Natural killer cell (primary cell): ENCODE data around the gene LAS1L. TPM values are rescaled to one million over a fixed set of nuclear protein-coding genes. Genes with fewer than 3 reads are reported as not detected.
A peak's percentile ranks its signal among the peaks of the same experiment; 100 is the strongest.

ENCODE experiments used
- ATAC-seq, 3 donors: fragments of 150-1000 bp in 2 of 3; fragments of 200-7000 bp in 1 of 3; cut with Tn5 transposase; 1 replicate in 1 of 3; 2 replicates in 2 of 3; pipeline ENCODE4 v1.10.0; 2021; ENCODE audit warnings: mild to moderate bottlenecking in 2 of 3, moderate library complexity in 2 of 3
- DNase-seq, 2 donors: peaks; one replicate each; pipeline versions ENCODE4 v3.0.0 to v3.0.0-alpha.2; 2013 to 2021; ENCODE audit warnings: mixed read lengths in 1 of 2
- H3K27ac ChIP-seq: one replicate; pipeline ENCODE4 v1.5.1; 2013; ENCODE audit warnings: mild to moderate bottlenecking, low read length
- H3K27me3 ChIP-seq: one replicate; pipeline ENCODE4 v1.6.1; 2013; ENCODE audit warnings: low read length; ENCODE audit not compliant: control insufficient read depth, insufficient read depth
- H3K36me3 ChIP-seq: one replicate; pipeline ENCODE4 v1.6.1; 2013; ENCODE audit warnings: low read length; ENCODE audit not compliant: control insufficient read depth, insufficient read depth
- H3K4me1 ChIP-seq: one replicate; pipeline ENCODE4 v1.6.1; 2013; ENCODE audit warnings: low read length; ENCODE audit not compliant: control insufficient read depth, insufficient read depth
- H3K4me3 ChIP-seq: one replicate; pipeline ENCODE4 v1.5.1; 2013; ENCODE audit warnings: low read length
- H3K9me3 ChIP-seq: one replicate; pipeline ENCODE4 v1.6.1; 2013; ENCODE audit warnings: low read length; ENCODE audit not compliant: control insufficient read depth, insufficient read depth
- H3K27ac Mint-ChIP-seq, 2 donors: one replicate each; pipeline ENCODE4 v1.8.0; 2022; ENCODE audit warnings: mild to moderate bottlenecking in 2 of 2, mixed read lengths in 2 of 2, moderate library complexity in 1 of 2
- H3K27me3 Mint-ChIP-seq, 2 donors: one replicate each; pipeline ENCODE4 v1.8.0; 2022; ENCODE audit warnings: low read depth in 2 of 2, mixed read lengths in 2 of 2
- H3K36me3 Mint-ChIP-seq: one replicate; pipeline ENCODE4 v1.8.0; 2022; ENCODE audit warnings: mixed read lengths
- H3K4me1 Mint-ChIP-seq, 2 donors: one replicate each; pipeline ENCODE4 v1.8.0; 2022; ENCODE audit warnings: mixed read lengths in 2 of 2
- H3K4me3 Mint-ChIP-seq: one replicate; pipeline ENCODE4 v1.8.0; 2022; ENCODE audit warnings: mild to moderate bottlenecking, moderate library complexity, mixed read lengths
- H3K9me3 Mint-ChIP-seq, 2 donors: one replicate each; pipeline ENCODE4 v1.8.0; 2022; ENCODE audit warnings: mixed read lengths in 2 of 2
- CTCF ChIP-seq: fragments of 200-600 bp; IDR thresholded peaks from one replicate; pipeline ENCODE4 v1.8.0; 2022; ENCODE audit warnings: antibody characterized with exemption
- WGBS: methylation state at CpG from one replicate; pipeline ENCODE4 v1.1.7; 2013; ENCODE audit warnings: missing lambda C conversion rate; ENCODE audit not compliant: insufficient coverage; 5-methylcytosine and 5-hydroxymethylcytosine counted together
- intact Hi-C: fragments of 100-400 bp; cut with micrococcal nuclease; formaldehyde crosslinking; loops from one replicate; pipeline ENCODE4 v1.14.2; 2022
- total RNA-seq, 4 donors: library from RNA; stranded (reverse); fragments of 120-200 nt in 1 of 4; gene quantifications; one replicate each; pipeline versions ENCODE4 v1.2.3 to v1.2.4, GENCODE V29; 2013 to 2022

Gene LAS1L
- 10 to 100 TPM; 37.6 to 42.7 (median 40.7) TPM for total RNA-seq
- total RNA-seq (2013), result 28.0 TPM

GRCh38 chrX:65534450-65535292 is at the start of gene LAS1L:
TSS of gene LAS1L (minus strand) at chrX:65534787. CDS start at chrX:65534715, 72 bp downstream.
- peak; percentile 97 to 99 (median 98) for ATAC-seq

GRCh38 chrX:65582450-65583082 is 48.0 kb upstream of the LAS1L start:
- H3K27me3 Mint-ChIP-seq, result peaks cover 2 to 12% of the 10 kb centered on the region in 2 donors
- H3K27ac ChIP-seq, result no peak overlapping the region
- DNase-seq (no peak), ATAC-seq (no peak)
- H3K27ac Mint-ChIP-seq, result no peak overlapping the region
- H3K4me3 ChIP-seq, result no peak overlapping the region
- TF ChIP-seq CTCF, result no peak
- no peaks in the 10 kb centered on the region for H3K27me3 ChIP-seq
- 90% methylated on average over 3 of the region's 4 CpGs for WGBS
- H3K9me3 Mint-ChIP-seq, result no peaks in the 10 kb centered on the region
- H3K4me3 Mint-ChIP-seq, result no peak overlapping the region
- no peaks in the 10 kb centered on the region for H3K9me3 ChIP-seq
- peaks cover 9% of the 10 kb centered on the region for H3K4me1 ChIP-seq
- no peaks in the 10 kb centered on the region for H3K36me3 Mint-ChIP-seq
- intact Hi-C loops, result loop anchor here (5.0 kb wide), 1 partner anchor 530 kb away; no protein-coding TSS in a partner anchor
- H3K4me1 Mint-ChIP-seq, result peaks cover 8% of the 10 kb centered on the region in 2 donors
- H3K36me3 ChIP-seq, result no peaks in the 10 kb centered on the region

More at GRCh38 chrX:65534450-65535292, at the start of gene LAS1L:
- peaks cover 0 to 12% of the 10 kb centered on the region in 2 donors for H3K27me3 Mint-ChIP-seq
- peak; percentile 86 to 95 for DNase-seq
- H3K27ac Mint-ChIP-seq, result peak within 1 kb of the TSS; percentile 90 to 98
- intact Hi-C loops, result no loop called here
- peak within 1 kb of the TSS; percentile 100 for H3K4me3 Mint-ChIP-seq
- Histone ChIP-seq H3K4me1 (peaks cover 16% of the 10 kb centered on the region), H3K4me3 (peak within 1 kb of the TSS; percentile 81), H3K9me3 (no peaks in the 10 kb centered on the region), H3K27ac (peak within 1 kb of the TSS; percentile 82), H3K36me3 (peaks cover 6% of the 10 kb centered on the region), H3K27me3 (no peaks in the 10 kb centered on the region)
- TF ChIP-seq CTCF, result no peak
- WGBS, result 1% methylated on average over 48 of the region's 50 CpGs
- peaks cover 15 to 23% of the 10 kb centered on the region in 2 donors for H3K4me1 Mint-ChIP-seq
- no peaks in the 10 kb centered on the region for H3K36me3 Mint-ChIP-seq
- no peaks in the 10 kb centered on the region for H3K9me3 Mint-ChIP-seq

GRCh38 chrX:65581661-65582339 is 47.2 kb upstream of the LAS1L start:
- intact Hi-C loops, result loop anchor here (5.0 kb wide), 1 partner anchor 531 kb away; no protein-coding TSS in a partner anchor
- no peaks in the 10 kb centered on the region for H3K9me3 ChIP-seq
- DNase-seq, result peak; percentile 35 to 79
- Mint-ChIP-seq H3K27ac (no peak overlapping the region), H3K36me3 (no peaks in the 10 kb centered on the region), H3K9me3 (no peaks in the 10 kb centered on the region), H3K27me3 (peaks cover 2 to 4% of the 10 kb centered on the region in 2 donors), H3K4me3 (no peak overlapping the region), H3K4me1 (peaks cover 8% of the 10 kb centered on the region in 2 donors)
- H3K27me3 ChIP-seq, result no peaks in the 10 kb centered on the region
- no peak overlapping the region for H3K4me3 ChIP-seq
- H3K4me1 ChIP-seq, result peaks cover 9% of the 10 kb centered on the region
- peak; percentile 68 to 93 (median 80) for ATAC-seq
- H3K36me3 ChIP-seq, result no peaks in the 10 kb centered on the region
- TF ChIP-seq CTCF, result peak; percentile 71
- no peak overlapping the region for H3K27ac ChIP-seq
- 18% methylated on average over 6 of the region's 12 CpGs for WGBS
